ENCODE data around the gene TMEM132D. TPM values are rescaled to one million over a fixed set of nuclear protein-coding genes. Genes with fewer than 3 reads are reported as not detected.

The TMEM132D gene
- polyA plus RNA-seq, 1 donor from 2014 or later, result 1.3 TPM

DNA sequence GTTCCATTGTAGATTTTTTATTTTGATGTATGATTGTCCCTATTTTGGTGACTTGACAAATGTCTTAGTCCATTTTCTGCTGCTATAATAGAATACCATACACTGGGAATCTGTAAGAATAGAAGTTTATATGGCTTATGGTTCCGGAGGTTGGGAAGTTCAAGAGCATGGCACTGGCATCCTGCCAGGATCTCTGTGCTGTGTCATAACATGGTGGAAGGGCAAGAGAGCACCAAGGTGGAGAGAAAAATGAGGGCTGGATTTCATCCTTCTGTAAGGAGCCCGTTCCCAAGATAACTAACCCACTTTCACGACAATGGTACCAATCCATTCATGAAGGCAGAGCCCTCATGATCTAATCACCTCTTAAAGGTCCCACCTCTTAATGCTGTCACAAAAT lies 176.7 kb downstream of the TMEM132D start:
- no peak overlapping the region for H3K4me2 ChIP-seq (ENCODE audit: low read length)
- H2AFZ ChIP-seq (ENCODE audit: low read depth, low read length), result no peak overlapping the region
- no peaks in the 10 kb centered on the region for H3K79me2 ChIP-seq (replicated peaks; ENCODE audit: insufficient read depth, low read length)
- H3K9me3 ChIP-seq (ENCODE audit: low read length), result no peaks in the 10 kb centered on the region
- no peak overlapping the region for H3K9ac ChIP-seq (ENCODE audit: low read length)
- TF ChIP-seq SMC3 (conservative IDR thresholded peaks at IDR 0.05; ENCODE audit: poor library complexity) (no peak), TAF1 (IDR thresholded peaks at IDR 0.05; ENCODE audit: low read depth) (no peak), EZH2 (IDR thresholded peaks at IDR 0.05; ENCODE audit: borderline replicate concordance, insufficient read depth, low read length, poor library complexity, severe bottlenecking) (no peak), MXI1 (conservative IDR thresholded peaks at IDR 0.05; ENCODE audit: poor library complexity, severe bottlenecking) (no peak), CTCF (IDR thresholded peaks at IDR 0.05; ENCODE audit: poor library complexity, severe bottlenecking) (no peak), RAD21 (conservative IDR thresholded peaks at IDR 0.05) (no peak)
- TF ChIP-seq, protein P1, sequence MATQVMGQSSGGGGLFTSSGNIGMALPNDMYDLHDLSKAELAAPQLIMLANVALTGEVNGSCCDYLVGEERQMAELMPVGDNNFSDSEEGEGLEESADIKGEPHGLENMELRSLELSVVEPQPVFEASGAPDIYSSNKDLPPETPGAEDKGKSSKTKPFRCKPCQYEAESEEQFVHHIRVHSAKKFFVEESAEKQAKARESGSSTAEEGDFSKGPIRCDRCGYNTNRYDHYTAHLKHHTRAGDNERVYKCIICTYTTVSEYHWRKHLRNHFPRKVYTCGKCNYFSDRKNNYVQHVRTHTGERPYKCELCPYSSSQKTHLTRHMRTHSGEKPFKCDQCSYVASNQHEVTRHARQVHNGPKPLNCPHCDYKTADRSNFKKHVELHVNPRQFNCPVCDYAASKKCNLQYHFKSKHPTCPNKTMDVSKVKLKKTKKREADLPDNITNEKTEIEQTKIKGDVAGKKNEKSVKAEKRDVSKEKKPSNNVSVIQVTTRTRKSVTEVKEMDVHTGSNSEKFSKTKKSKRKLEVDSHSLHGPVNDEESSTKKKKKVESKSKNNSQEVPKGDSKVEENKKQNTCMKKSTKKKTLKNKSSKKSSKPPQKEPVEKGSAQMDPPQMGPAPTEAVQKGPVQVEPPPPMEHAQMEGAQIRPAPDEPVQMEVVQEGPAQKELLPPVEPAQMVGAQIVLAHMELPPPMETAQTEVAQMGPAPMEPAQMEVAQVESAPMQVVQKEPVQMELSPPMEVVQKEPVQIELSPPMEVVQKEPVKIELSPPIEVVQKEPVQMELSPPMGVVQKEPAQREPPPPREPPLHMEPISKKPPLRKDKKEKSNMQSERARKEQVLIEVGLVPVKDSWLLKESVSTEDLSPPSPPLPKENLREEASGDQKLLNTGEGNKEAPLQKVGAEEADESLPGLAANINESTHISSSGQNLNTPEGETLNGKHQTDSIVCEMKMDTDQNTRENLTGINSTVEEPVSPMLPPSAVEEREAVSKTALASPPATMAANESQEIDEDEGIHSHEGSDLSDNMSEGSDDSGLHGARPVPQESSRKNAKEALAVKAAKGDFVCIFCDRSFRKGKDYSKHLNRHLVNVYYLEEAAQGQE (IDR thresholded peaks at IDR 0.05; ENCODE audit: borderline replicate concordance), result no peak
- no peaks in the 10 kb centered on the region for H3K9me2 ChIP-seq (ENCODE audit: insufficient read depth, low read length)
- no peaks in the 10 kb centered on the region for H4K20me1 ChIP-seq (ENCODE audit: insufficient read depth)
- H3K27ac ChIP-seq (ENCODE audit: low read length), result no peak overlapping the region
- H3K36me3 ChIP-seq (ENCODE audit: insufficient read depth, low read length), result no peaks in the 10 kb centered on the region
- no peak overlapping the region for H3K4me3 ChIP-seq (ENCODE audit: low read length)
- no peaks in the 10 kb centered on the region for H3F3A ChIP-seq (ENCODE audit: insufficient read depth, low read length, poor library complexity, severe bottlenecking)
- no peaks in the 10 kb centered on the region for H3K27me3 ChIP-seq (ENCODE audit: insufficient read depth, low read depth, low read length)

GRCh38 chr12:129723260-129723659 lies 180.6 kb downstream of the TMEM132D start:
- Histone ChIP-seq H3K79me2 (replicated peaks; ENCODE audit: insufficient read depth, low read length) (no peaks in the 10 kb centered on the region), H2AFZ (ENCODE audit: low read depth, low read length) (no peak overlapping the region), H3K9me3 (ENCODE audit: low read length) (no peaks in the 10 kb centered on the region), H3K4me3 (ENCODE audit: low read length) (no peak overlapping the region), H3K36me3 (ENCODE audit: insufficient read depth, low read length) (no peaks in the 10 kb centered on the region), H4K20me1 (ENCODE audit: insufficient read depth) (no peaks in the 10 kb centered on the region), H3K27me3 (ENCODE audit: insufficient read depth, low read depth, low read length) (no peaks in the 10 kb centered on the region), H3K9ac (ENCODE audit: low read length) (no peak overlapping the region), H3K27ac (ENCODE audit: low read length) (no peak overlapping the region), H3F3A (ENCODE audit: insufficient read depth, low read length, poor library complexity, severe bottlenecking) (no peaks in the 10 kb centered on the region), H3K4me2 (ENCODE audit: low read length) (no peak overlapping the region), H3K9me2 (ENCODE audit: insufficient read depth, low read length) (no peaks in the 10 kb centered on the region)
- no peak for TF ChIP-seq EZH2 (IDR thresholded peaks at IDR 0.05; ENCODE audit: borderline replicate concordance, insufficient read depth, low read length, poor library complexity, severe bottlenecking)
- no peak for TF ChIP-seq TAF1 (IDR thresholded peaks at IDR 0.05; ENCODE audit: low read depth)
- no peak for TF ChIP-seq MXI1 (conservative IDR thresholded peaks at IDR 0.05; ENCODE audit: poor library complexity, severe bottlenecking)
- TF ChIP-seq, protein P1 (IDR thresholded peaks at IDR 0.05; ENCODE audit: borderline replicate concordance), result no peak
- TF ChIP-seq CTCF (IDR thresholded peaks at IDR 0.05; ENCODE audit: poor library complexity, severe bottlenecking), result no peak
- TF ChIP-seq SMC3 (conservative IDR thresholded peaks at IDR 0.05; ENCODE audit: poor library complexity), result no peak
- TF ChIP-seq EP300 (conservative IDR thresholded peaks at IDR 0.05; ENCODE audit: poor library complexity, severe bottlenecking), result no peak
- no peak for TF ChIP-seq RAD21 (conservative IDR thresholded peaks at IDR 0.05)
- TF ChIP-seq POLR2AphosphoS5 (IDR thresholded peaks at IDR 0.05), result no peak

Data from neural cell (in vitro differentiated cells).